Amygdala (tissue), 56 donors: Measurements from ENCODE around the gene SRGAP1.
"Not testable (repeated sequence)": the region's sequence is repeated elsewhere in the genome, so short reads cannot be mapped to it uniquely, and the experiment has no call there.

Source experiments
- DNase-seq, 56 donors: peaks; one replicate each; lab custom pipeline; 2025; lab: John Stamatoyannopoulos, UW

The SRGAP1 gene

GRCh38 chr12:63836046-63836445 lies 8.5 kb upstream of the SRGAP1 start:
- DNase-seq, result no peak

- no peak for DNase-seq
These were observed 7.6 kb upstream of the SRGAP1 start for GRCh38 chr12:63836936-63837335.

GRCh38 chr12:63838411-63838810 lies 6.1 kb upstream of the SRGAP1 start:
- DNase-seq, result no peak

GRCh38 chr12:63841011-63841410 lies 3.5 kb upstream of the SRGAP1 start:
- no peak for DNase-seq

DNA sequence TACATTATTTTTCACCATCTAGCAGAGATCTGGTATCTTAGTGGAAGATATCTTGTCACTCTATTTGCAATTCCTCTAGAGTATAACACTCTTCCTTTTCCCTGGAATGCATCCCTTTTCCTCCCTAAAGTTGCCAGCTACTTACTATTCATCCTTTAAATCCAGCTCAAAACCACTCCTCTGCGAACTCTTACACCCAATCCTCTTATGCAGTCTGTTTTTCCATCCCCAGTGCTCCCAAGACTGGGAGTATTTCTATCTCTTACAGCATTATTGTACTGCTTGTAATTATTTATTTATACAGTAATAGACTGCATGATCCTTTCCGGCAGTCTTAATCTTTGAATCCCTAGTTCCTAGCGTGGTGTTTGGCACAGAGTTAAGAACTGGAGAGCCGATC lies 2.9 kb upstream of the SRGAP1 start:
- DNase-seq, result no peak

GRCh38 chr12:63842750-63843149 lies 1.8 kb upstream of the SRGAP1 start:
- not testable (repeated sequence) for DNase-seq

DNA sequence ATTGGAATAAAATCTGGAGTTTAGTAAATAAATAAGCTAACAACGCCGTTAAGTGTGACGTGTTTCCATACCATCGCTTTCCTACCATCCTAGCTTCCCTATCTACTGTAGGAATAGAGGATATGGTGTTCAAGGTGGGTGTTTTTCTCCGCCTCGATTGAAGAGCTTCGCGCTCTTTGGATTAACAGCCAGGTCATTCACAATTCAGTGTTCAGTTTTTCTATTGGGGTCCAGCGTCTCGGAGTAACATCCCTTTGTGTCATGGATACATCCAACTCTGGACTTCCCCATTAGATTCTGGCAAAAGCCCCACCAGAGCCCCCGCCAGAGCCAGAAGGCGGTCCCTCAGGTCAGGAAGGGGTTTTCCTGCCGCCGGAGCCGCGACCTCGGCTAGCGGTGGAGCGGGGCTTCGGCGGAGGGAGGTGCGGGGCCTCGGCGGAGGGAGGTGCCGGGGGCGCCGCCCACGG lies 1.2 kb upstream of the SRGAP1 start:
- DNase-seq, result no peak

DNA sequence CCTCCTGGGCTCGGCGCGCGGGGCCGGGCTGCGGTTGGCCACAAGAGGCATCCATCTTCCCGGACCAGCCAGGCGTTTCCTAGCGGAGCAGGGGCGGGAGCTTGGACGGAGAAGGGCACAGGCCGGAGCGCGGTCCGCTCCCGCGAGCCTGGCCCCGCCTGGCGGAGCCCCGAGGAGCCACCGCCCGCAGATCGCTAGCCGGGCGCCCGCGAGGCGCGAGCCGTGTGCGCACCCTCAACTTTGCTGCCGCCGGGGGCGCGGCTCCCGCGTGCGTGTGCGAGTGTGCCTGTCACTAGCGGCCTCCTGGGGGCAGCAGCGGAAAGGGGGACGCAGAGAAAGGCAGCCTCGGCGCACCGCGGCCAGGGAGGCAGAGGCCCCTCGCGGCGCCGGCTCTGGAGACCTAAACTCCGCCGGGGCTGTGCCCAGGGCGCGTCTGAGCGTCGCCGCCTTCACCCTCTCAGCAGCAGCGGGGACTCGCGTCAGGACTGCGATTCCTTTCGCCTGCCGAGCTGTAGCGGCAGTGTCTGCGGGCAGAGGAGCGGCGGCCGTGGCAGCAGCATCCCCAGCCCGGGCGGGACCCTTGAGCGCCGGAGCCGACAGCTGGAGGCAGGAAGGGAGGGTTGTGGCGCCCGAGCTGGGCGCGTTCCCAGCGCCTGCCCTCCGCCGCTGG lies 644 bp upstream of the SRGAP1 start:
- peak; percentile 59 to 97 (median 86) for DNase-seq

- peak in 1 of 56 donors; percentile 3 for DNase-seq
These were observed 1.2 kb downstream of the SRGAP1 start for GRCh38 chr12:63845726-63846125.

DNA sequence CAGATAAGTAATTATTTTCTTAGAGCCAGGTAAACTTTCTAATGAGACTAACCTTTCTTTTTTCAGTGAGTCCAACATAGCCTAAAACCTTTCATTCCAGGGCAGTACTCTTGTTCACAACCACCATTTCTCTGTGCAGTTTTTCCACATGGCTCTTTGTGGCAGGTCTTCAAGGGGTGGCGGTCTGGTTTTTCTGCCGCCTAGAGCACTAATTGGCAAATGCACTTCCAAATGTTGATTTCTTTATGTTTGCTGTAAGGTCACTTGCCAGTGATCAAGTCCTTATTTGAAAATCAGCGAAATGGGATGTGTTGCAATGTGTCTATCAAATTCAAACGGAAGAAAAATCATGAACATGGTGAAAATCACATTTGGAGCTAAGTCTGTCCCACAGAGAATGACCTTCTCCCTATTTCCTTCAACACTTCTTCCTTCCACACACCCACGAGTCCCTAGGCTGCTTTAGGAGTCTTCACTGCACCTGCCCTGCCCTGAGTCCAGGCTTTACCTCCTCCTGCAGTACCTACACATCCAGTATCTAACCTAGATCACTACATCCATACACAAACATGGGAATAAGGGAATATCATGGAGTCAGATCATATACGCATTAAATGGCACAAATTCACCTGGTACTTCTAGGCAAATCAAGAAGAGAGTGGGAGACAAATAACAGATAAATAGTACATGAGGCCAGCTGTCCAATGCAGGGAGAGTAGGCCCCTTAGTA lies 1.9 kb downstream of the SRGAP1 start:
- peak in 3 of 56 donors; percentile 4 to 7 (median 5) for DNase-seq

DNA sequence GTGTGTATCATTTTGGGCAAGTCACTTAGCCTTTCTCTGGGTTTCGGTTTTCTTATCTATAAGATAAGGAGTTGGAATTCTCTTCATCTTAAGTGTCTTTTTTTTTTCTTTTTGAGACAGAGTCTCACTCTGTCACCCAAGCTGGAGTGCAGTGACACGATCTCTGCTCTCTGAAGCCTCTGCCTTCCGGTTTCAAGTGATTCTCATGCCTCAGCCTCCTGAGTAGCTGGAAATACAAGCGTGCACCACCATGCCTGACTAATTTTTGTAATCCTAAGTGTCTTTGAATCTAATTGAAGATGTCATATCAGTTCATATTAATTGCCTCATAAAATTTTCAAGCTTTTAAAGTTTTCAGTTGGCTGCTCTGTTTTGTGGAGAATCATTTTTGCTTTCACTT lies 4.0 kb downstream of the SRGAP1 start:
- DNase-seq, result no peak

- DNase-seq, result no peak
These were observed 4.7 kb downstream of the SRGAP1 start for GRCh38 chr12:63849106-63849620.

- DNase-seq, result no peak
These were observed 5.1 kb downstream of the SRGAP1 start for GRCh38 chr12:63849641-63850040.

- no peak for DNase-seq
These were observed 9.5 kb downstream of the SRGAP1 start for GRCh38 chr12:63853978-63854377.

GRCh38 chr12:63855299-63855698 lies 10.8 kb downstream of the SRGAP1 start:
- DNase-seq, result no peak

- no peak for DNase-seq
These were observed 13.5 kb downstream of the SRGAP1 start for GRCh38 chr12:63857771-63858670.

DNA sequence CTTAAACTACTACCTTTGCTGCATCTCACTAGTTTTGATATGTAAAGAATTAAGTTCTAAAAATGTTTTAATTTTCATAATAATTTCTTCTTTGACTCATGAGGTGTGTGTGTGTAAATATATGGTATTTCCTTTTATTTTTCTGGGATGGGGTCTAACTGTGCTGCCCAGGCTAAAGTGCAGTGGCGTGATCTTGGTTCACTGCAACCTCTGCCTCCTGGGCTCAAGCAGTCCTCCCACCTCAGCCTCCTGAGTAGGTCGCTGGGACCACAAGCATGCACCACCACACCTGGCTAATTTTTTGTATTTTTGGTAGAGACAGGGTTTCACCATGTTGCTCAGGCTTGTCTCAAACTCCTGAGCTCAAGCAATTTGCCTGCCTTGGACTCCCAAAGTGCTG lies 15.4 kb downstream of the SRGAP1 start:
- DNase-seq, result not testable (repeated sequence)

- DNase-seq, result peak in 1 of 56 donors; percentile 16
These were observed 17.9 kb downstream of the SRGAP1 start for GRCh38 chr12:63862187-63862968.

DNA sequence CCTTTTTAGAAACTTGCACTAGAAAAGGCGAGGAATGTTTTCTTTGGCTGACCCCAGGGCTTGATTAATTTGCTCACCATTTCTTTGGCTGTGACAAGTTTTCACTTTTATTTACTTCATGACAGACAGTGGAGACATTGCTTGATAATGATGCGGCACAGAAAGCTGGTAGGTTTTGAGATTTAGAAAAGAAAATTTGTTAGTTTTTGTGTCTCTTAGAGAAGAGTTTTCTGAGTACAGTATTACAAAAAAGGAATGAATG lies 18.4 kb downstream of the SRGAP1 start:
- DNase-seq, result no peak
